HG03571 (cell line): ENCODE measurements around the gene NPR3.

ENCODE experiments used
- ATAC-seq: cut with Tn5 transposase; IDR thresholded peaks from one replicate; pipeline ENCODE4 v1.9.1; 2021; ENCODE audit not compliant: unreplicated experiment

The NPR3 gene

GRCh38 chr5:32711681-32712480, 760 bp downstream of the NPR3 start:
- ATAC-seq: no peak

GRCh38 chr5:32712481-32713360, 1.6 kb downstream of the NPR3 start:
- ATAC-seq: no peak

GRCh38 chr5:32713361-32713769, 2.2 kb downstream of the NPR3 start:
- no peak for ATAC-seq

- no peak for ATAC-seq
Observed at GRCh38 chr5:32713770-32714381, 2.8 kb downstream of the NPR3 start.

GRCh38 chr5:32714836-32715235, 3.7 kb downstream of the NPR3 start:
- ATAC-seq: no peak

GRCh38 chr5:32720300-32720699, 9.2 kb downstream of the NPR3 start:
- ATAC-seq: no peak

GRCh38 chr5:32721626-32722025, 10.5 kb downstream of the NPR3 start:
- no peak for ATAC-seq

- no peak for ATAC-seq
Observed at GRCh38 chr5:32722957-32723356, 11.8 kb downstream of the NPR3 start.

GRCh38 chr5:32724526-32724925, 13.4 kb downstream of the NPR3 start:
- ATAC-seq: no peak

- ATAC-seq: no peak
Observed at GRCh38 chr5:32726086-32726557, 15.0 kb downstream of the NPR3 start.

GRCh38 chr5:32729651-32730050, 18.5 kb downstream of the NPR3 start:
- ATAC-seq: no peak

GRCh38 chr5:32733590-32734340, 22.6 kb downstream of the NPR3 start:
- no peak for ATAC-seq

- ATAC-seq: no peak
Observed at GRCh38 chr5:32734827-32735378, 23.8 kb downstream of the NPR3 start.

- no peak for ATAC-seq
Observed at GRCh38 chr5:32735512-32735911, 24.4 kb downstream of the NPR3 start.

GRCh38 chr5:32736842-32737241, 25.7 kb downstream of the NPR3 start:
- ATAC-seq: no peak

GRCh38 chr5:32740651-32741050, 29.5 kb downstream of the NPR3 start:
- ATAC-seq: no peak

GRCh38 chr5:32745317-32745716, 34.2 kb downstream of the NPR3 start:
- ATAC-seq: no peak

- no peak for ATAC-seq
Observed at GRCh38 chr5:32752411-32752810, 41.3 kb downstream of the NPR3 start.

GRCh38 chr5:32753051-32753450, 41.9 kb downstream of the NPR3 start:
- ATAC-seq: no peak

- ATAC-seq: no peak
Observed at GRCh38 chr5:32753765-32754164, 42.6 kb downstream of the NPR3 start.

GRCh38 chr5:32754284-32754683, 43.2 kb downstream of the NPR3 start:
- ATAC-seq: no peak
